Liver (tissue), 9 donors: Measurements from ENCODE around the gene SMC2. TPM values are rescaled to one million over a fixed set of nuclear protein-coding genes. Genes with fewer than 3 reads are reported as not detected.

Experiments used
- DNase-seq: peaks from one replicate; pipeline ENCODE4 v3.0.0-alpha.2; 2017; ENCODE audit warnings: low spot score
- H3K27ac ChIP-seq, 2 donors: one replicate each; pipeline ENCODE4 v1.7.0; 2013; ENCODE audit warnings: inconsistent platforms in 2 of 2, low read length in 2 of 2, control low read depth in 1 of 2, low read depth in 1 of 2, mild to moderate bottlenecking in 1 of 2
- H3K27me3 ChIP-seq, 4 donors: one replicate each; pipeline versions ENCODE4 v1.6.1 to v1.7.0; 2013; ENCODE audit warnings: low read length in 3 of 4, inconsistent platforms in 1 of 4, mild to moderate bottlenecking in 1 of 4, moderate library complexity in 1 of 4; ENCODE audit not compliant: control insufficient read depth in 4 of 4, insufficient read depth in 4 of 4
- H3K36me3 ChIP-seq, 4 donors: one replicate each; pipeline versions ENCODE4 v1.6.1 to v1.7.0; 2013; ENCODE audit warnings: low read length in 3 of 4, mild to moderate bottlenecking in 3 of 4, low read depth in 1 of 4, moderate library complexity in 1 of 4; ENCODE audit not compliant: control insufficient read depth in 4 of 4, insufficient read depth in 3 of 4
- H3K4me1 ChIP-seq, 4 donors: one replicate each; pipeline versions ENCODE4 v1.6.1 to v1.7.0; 2013; ENCODE audit warnings: low read length in 3 of 4, mild to moderate bottlenecking in 3 of 4, moderate library complexity in 1 of 4; ENCODE audit not compliant: control insufficient read depth in 4 of 4, insufficient read depth in 4 of 4
- H3K4me3 ChIP-seq, 3 donors: one replicate each; pipeline versions ENCODE4 v1.6.1 to v1.7.0; 2013; ENCODE audit warnings: low read length in 3 of 3, control low read depth in 1 of 3, low read depth in 1 of 3, mild to moderate bottlenecking in 1 of 3
- H3K9ac ChIP-seq, 2 donors: one replicate each; pipeline ENCODE4 v1.7.0; 2013; ENCODE audit warnings: low read length in 2 of 2, mild to moderate bottlenecking in 2 of 2, moderate library complexity in 2 of 2, control low read depth in 1 of 2, low read depth in 1 of 2
- H3K9me3 ChIP-seq, 4 donors: one replicate each; pipeline versions ENCODE4 v1.6.1 to v1.7.0; 2013; ENCODE audit warnings: low read length in 3 of 4; ENCODE audit not compliant: control insufficient read depth in 4 of 4
- ATF3 ChIP-seq: IDR thresholded peaks from 2 replicates; pipeline ENCODE4 v1.6.1; 2016; ENCODE audit warnings: antibody characterized with exemption
- CTCF ChIP-seq: fragments of 150-350 bp; IDR thresholded peaks from 2 replicates; pipeline ENCODE4 v1.5.1; 2017; ENCODE audit warnings: improper control_type of control experiment, low read depth, low read length; ENCODE audit not compliant: missing input control
- EGR1 ChIP-seq, 2 donors: IDR thresholded peaks; 2 replicates each; pipeline ENCODE4 v1.6.1; 2016 to 2018; ENCODE audit warnings: antibody characterized with exemption in 2 of 2, low read depth in 2 of 2
- FOXA1 ChIP-seq: IDR thresholded peaks from 2 replicates; pipeline ENCODE4 v1.6.1; 2016; ENCODE audit warnings: antibody characterized with exemption
- FOXA2 ChIP-seq: IDR thresholded peaks from 2 replicates; pipeline ENCODE4 v1.6.1; 2016; ENCODE audit warnings: antibody characterized with exemption
- GABPA ChIP-seq, 2 donors: IDR thresholded peaks in 1 of 2; conservative IDR thresholded peaks in 1 of 2; 2 replicates each; pipeline ENCODE4 v1.6.1; 2016; ENCODE audit warnings: antibody characterized with exemption in 2 of 2, mild to moderate bottlenecking in 1 of 2, moderate library complexity in 1 of 2
- HNF4A ChIP-seq, 2 donors: conservative IDR thresholded peaks; 2 replicates each; pipeline ENCODE4 v1.6.1; 2016; ENCODE audit warnings: antibody characterized with exemption in 2 of 2, mild to moderate bottlenecking in 2 of 2
- HNF4G ChIP-seq: IDR thresholded peaks from 2 replicates; pipeline ENCODE4 v1.6.1; 2016; ENCODE audit warnings: antibody characterized with exemption
- JUND ChIP-seq, 2 donors: IDR thresholded peaks; 2 replicates each; pipeline ENCODE4 v1.6.1; 2016; ENCODE audit warnings: antibody characterized with exemption in 2 of 2
- MAX ChIP-seq: IDR thresholded peaks from 2 replicates; pipeline ENCODE4 v1.6.1; 2016; ENCODE audit warnings: antibody characterized with exemption
- NR2F2 ChIP-seq: IDR thresholded peaks from 2 replicates; pipeline ENCODE4 v1.6.1; 2016; ENCODE audit warnings: antibody characterized with exemption
- RAD21 ChIP-seq, 2 donors: IDR thresholded peaks; 2 replicates each; pipeline ENCODE4 v1.6.1; 2016; ENCODE audit warnings: antibody characterized with exemption in 2 of 2, mild to moderate bottlenecking in 2 of 2
- REST ChIP-seq: IDR thresholded peaks from 2 replicates; pipeline ENCODE4 v1.6.1; 2016; ENCODE audit warnings: antibody characterized with exemption, mild to moderate bottlenecking
- RXRA ChIP-seq, 2 donors: IDR thresholded peaks; 2 replicates each; pipeline ENCODE4 v1.6.1; 2017 to 2018; ENCODE audit warnings: antibody characterized with exemption in 2 of 2, mild to moderate bottlenecking in 1 of 2
- SP1 ChIP-seq: IDR thresholded peaks from 2 replicates; pipeline ENCODE4 v1.6.1; 2018; ENCODE audit warnings: antibody characterized with exemption, mild to moderate bottlenecking
- TAF1 ChIP-seq: conservative IDR thresholded peaks from 2 replicates; pipeline ENCODE4 v1.6.1; 2016; ENCODE audit warnings: antibody characterized with exemption, mild to moderate bottlenecking
- YY1 ChIP-seq: IDR thresholded peaks from 2 replicates; pipeline ENCODE4 v1.6.1; 2016; ENCODE audit warnings: antibody characterized with exemption, mild to moderate bottlenecking
- ZBTB33 ChIP-seq: IDR thresholded peaks from 2 replicates; pipeline ENCODE4 v1.6.1; 2016; ENCODE audit warnings: antibody characterized with exemption
- WGBS: extraction: QIAGEN DNeasy Blood & Tissue Kit; methylation state at CpG from one replicate; pipeline ENCODE4 v1.1.7; 2013; 5-methylcytosine and 5-hydroxymethylcytosine counted together
- polyA plus RNA-seq, 2 donors: library from polyadenylated mRNA; stranded (reverse) in 1 of 2; unstranded in 1 of 2; fragments of 200-250 nt in 1 of 2; fragments of >200 nt in 1 of 2; fragmentation: Nextera tagmentation in 1 of 2; extraction: Ambion mirVana in 1 of 2; gene quantifications; one replicate each; pipeline versions ENCODE4 v1.2.1 to v1.2.3, GENCODE V29; 2013 to 2015
- total RNA-seq, 2 donors: library from RNA; depleted of rRNA; stranded (reverse); fragments of >200 nt; gene quantifications; one replicate each; pipeline ENCODE4 v1.2.3, GENCODE V29; 2014
- donor health status: healthy.
- donor health status: healthy.
- donor health status: healthy.
- donor health status: healthy.
- donor health status: healthy.

The SMC2 gene
- total and polyA plus RNA-seq, 4 donors = 2.1 to 26.3 (median 4.3) TPM

GRCh38 chr9:104118916-104119315, 24.8 kb downstream of the SMC2 start:
- no peak overlapping the region for H3K27ac ChIP-seq
- peaks cover 0 to 9% (median 5%) of the 10 kb centered on the region in 4 donors for H3K36me3 ChIP-seq
- H3K27me3 ChIP-seq = no peaks in the 10 kb centered on the region
- no peak overlapping the region for H3K9ac ChIP-seq
- H3K4me3 ChIP-seq = no peak overlapping the region
- WGBS = 90% methylated on average over 6 of the region's 6 CpGs
- no peaks in the 10 kb centered on the region for H3K9me3 ChIP-seq
- TF ChIP-seq TAF1 (no peak), ZBTB33 (no peak), RXRA (IDR thresholded peaks at IDR 0.05) (no peak), EGR1 (IDR thresholded peaks at IDR 0.05; ENCODE audit: low read depth in 2 of 2) (no peak), SP1 (no peak), CTCF (no peak), YY1 (no peak), FOXA2 (no peak), RAD21 (IDR thresholded peaks at IDR 0.05) (no peak), FOXA1 (no peak), ATF3 (no peak), GABPA (IDR thresholded peaks at IDR 0.05 in 1 of 2, conservative IDR thresholded peaks at IDR 0.05 in 1 of 2) (no peak), HNF4A (conservative IDR thresholded peaks at IDR 0.05) (no peak), REST (no peak), MAX (no peak), NR2F2 (no peak), HNF4G (no peak), JUND (IDR thresholded peaks at IDR 0.05) (no peak)
- no peak for DNase-seq
- H3K4me1 ChIP-seq = no peaks in the 10 kb centered on the region
